GM12873 (cell line): ENCODE results near the gene UBQLNL.

Experiments
- TF ChIP-seq, protein P1 (sequence below): IDR thresholded peaks from 2 replicates; pipeline ENCODE4 v1.5.1; 2012; ENCODE audit warnings: low read depth, mild to moderate bottlenecking, moderate library complexity, low read length, control low read depth; ENCODE audit not compliant: insufficient read depth; ENCODE audit errors: missing control alignments

Gene UBQLNL

DNA sequence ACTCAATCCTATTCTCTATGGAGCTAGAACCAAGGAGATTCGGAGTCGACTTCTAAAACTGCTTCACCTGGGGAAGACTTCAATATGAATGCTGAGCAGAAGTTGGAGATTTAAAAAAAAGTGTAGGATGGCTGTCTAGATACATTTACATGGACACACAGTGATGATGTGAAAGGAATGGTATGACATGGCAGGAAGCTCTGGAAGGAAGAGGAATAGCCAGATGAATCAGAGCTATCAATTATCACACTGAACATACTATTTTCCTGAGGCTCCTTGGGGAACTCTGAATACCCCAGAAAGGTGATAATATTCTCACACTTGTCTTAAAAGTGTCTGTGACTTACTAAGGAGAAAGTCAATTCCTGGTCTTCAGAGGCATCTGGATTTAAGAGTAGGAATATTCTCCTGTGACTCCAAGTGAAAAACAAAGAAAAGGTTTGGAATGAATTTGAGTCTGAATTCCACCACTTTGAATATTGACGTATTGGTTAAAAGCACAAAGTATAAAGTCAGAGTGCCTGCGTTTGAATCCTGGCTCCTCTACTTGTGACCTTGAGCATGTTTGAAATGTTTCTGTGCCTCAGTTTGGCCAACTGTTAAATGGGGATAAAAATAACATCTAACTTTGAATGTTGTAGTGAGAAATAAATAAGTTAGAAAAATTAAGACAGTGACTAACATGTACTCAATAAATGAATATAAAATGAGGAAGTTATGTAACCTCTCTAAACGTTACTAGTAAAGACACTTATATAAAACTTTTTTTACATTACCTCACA, 26.7 kb downstream of the UBQLNL start:
- TF ChIP-seq, protein P1, sequence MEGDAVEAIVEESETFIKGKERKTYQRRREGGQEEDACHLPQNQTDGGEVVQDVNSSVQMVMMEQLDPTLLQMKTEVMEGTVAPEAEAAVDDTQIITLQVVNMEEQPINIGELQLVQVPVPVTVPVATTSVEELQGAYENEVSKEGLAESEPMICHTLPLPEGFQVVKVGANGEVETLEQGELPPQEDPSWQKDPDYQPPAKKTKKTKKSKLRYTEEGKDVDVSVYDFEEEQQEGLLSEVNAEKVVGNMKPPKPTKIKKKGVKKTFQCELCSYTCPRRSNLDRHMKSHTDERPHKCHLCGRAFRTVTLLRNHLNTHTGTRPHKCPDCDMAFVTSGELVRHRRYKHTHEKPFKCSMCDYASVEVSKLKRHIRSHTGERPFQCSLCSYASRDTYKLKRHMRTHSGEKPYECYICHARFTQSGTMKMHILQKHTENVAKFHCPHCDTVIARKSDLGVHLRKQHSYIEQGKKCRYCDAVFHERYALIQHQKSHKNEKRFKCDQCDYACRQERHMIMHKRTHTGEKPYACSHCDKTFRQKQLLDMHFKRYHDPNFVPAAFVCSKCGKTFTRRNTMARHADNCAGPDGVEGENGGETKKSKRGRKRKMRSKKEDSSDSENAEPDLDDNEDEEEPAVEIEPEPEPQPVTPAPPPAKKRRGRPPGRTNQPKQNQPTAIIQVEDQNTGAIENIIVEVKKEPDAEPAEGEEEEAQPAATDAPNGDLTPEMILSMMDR = no peak

DNA sequence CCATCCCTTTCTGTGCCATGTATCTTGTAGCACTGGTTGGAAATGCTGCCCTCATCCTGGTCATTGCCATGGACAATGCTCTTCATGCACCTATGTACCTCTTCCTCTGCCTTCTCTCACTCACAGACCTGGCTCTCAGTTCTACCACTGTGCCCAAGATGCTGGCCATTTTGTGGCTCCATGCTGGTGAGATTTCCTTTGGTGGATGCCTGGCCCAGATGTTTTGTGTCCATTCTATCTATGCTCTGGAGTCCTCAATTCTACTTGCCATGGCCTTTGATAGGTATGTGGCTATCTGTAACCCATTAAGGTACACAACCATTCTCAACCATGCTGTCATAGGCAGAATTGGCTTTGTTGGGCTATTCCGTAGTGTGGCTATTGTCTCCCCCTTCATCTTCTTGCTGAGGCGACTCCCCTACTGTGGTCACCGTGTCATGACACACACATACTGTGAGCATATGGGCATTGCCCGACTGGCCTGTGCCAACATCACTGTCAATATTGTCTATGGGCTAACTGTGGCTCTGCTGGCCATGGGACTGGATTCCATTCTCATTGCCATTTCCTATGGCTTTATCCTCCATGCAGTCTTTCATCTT, 27.6 kb downstream of the UBQLNL start:
- TF ChIP-seq, protein P1 = no peak

DNA sequence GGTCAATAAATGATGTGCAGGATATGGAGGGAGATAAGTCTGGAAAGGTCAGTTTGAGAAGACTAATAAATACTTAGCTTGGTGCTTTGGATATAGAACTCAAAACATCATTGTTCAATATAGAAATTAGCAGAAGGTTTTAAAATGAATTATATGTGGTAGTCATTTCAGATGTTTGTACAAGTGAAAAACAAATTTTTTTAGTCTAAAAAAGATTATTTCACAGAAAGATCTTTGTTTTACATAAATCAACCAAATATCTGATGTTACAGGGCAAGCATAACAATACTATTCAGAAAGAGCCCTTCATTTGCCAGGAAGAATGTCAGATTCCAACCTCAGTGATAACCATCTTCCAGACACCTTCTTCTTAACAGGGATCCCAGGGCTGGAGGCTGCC, 28.1 kb downstream of the UBQLNL start, which contains the start of gene OR52D1:
Gene OR52D1, plus strand, starts transcription at position 301 of the 400 bp plus-strand sequence. Its CDS starts 22 bp downstream, at position 323.
- TF ChIP-seq, protein P1 = no peak

DNA sequence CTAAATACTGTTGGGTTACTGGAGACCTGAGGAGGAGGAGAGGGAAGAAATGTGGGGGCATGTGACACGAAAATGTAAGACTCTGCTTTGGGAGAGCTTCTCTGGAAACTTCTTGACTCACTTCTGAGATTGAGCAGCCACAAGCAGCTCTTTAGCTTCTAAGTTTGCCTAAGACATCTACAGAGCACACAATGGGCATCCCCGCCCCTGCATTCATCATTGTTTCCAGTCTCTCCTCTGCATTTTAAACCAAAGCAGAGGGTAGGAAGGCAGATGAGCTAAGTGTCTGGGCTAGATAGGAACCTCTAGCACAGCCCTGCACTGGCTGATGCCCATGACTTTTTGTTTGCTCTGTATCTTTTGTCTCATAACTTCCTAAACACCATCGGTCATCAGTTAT, 30.1 kb downstream of the UBQLNL start:
- TF ChIP-seq, protein P1 = no peak

DNA sequence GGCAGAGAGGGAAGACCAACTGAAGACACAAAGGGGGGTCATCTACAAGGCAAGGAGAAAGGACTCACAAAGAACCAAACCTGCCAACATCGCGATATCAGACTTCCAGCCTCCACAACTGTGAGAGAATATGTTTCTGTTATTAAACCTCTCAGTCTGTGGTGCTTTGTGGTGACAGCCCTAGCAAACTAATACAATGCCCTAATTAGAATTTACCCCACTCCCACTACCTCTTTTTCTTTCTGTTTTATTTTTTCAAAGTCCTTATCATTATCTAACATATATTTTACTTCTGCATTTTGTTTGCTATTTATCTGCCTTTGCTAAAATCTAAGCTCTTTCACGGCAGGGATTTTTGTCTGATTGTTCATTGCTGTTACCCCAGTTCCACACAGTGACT, 30.5 kb downstream of the UBQLNL start:
- TF ChIP-seq, protein P1 = no peak

DNA sequence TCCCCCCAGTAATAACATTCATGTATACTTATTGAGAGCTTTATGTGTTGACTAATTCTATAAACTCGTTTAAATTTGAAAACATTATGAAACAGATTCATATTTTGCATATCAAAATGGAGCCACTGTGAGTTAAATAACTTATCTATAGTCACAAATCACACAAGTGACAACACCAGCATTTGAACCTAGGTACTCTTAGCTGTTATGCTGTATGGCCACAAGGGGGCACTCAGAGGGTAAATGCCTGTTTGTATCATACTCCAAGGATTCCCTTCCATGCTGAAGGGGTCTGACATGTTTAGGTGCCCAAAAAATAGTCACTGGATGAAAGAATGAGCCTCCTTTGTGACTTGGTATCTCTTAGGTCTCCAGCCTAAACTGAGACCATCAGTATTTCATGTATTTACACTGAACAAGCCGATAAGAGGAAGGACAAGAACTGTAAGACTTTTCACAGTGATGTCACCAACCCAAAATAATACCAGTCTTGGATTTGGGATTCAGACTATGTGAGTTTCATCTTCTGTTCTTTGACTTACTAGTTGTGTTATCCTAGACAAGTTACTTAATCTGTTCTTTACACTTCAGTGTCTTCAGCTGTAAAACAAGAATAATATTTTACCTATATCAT, 40.2 kb downstream of the UBQLNL start:
- TF ChIP-seq, protein P1 = peak; percentile 83

DNA sequence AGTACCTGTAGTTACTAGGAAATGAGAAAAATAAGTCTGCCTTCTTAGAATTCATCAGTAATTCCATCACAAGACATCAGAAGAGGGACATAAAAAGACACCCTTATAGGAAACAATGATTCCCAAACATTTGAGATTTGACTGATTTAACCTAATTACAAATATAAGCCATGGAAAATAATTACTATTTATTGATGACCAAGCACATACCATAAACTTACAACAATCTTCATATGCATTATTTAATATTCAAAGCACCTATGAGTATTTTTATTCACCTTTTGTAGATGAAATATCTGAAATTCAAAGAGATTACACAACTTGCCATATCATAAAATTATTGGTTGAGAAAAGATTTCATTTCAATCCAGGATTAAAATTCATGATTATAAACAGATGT, 42.6 kb downstream of the UBQLNL start:
- TF ChIP-seq, protein P1 = no peak
